SU-DHL-6 (cell line): ENCODE data around the gene RAPGEF4.

ENCODE experiments used
- EZH2phosphoT487 ChIP-seq: fragments of 200-600 bp; sonication (generic), shearing (Covaris generic); conservative IDR thresholded peaks from 2 replicates; pipeline ENCODE4 v1.6.1; 2018; ENCODE audit warnings: mild to moderate bottlenecking, antibody characterized with exemption, low read length, moderate library complexity, mixed read lengths
- TF ChIP-seq, protein P1 (sequence below): fragments of 200-600 bp; sonication (generic); IDR thresholded peaks from one replicate; pipeline ENCODE4 v1.5.1; 2017; ENCODE audit warnings: antibody characterized with exemption, mild to moderate bottlenecking, low read length, moderate library complexity; ENCODE audit not compliant: insufficient read depth, poor library complexity, severe bottlenecking

DNA sequence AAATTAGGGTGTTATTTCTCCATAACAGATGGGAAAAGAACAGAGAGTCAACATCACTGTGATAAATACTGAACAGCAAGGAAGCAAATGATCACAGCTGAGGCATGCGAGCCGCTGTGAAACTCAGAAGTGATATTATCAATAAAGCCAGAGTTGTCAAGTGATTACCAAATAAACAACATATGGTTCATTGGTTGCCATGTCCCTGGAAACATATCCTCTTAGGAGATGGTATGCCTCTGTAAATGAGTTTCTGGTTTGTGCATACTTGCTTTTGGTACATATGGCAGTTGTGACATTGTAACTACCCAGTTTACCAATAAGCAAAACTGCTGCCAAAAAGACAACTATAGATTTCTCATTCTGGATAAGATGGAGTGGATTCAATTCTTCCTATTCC, 23.8 kb downstream of the RAPGEF4 start:
- TF ChIP-seq, protein P1, sequence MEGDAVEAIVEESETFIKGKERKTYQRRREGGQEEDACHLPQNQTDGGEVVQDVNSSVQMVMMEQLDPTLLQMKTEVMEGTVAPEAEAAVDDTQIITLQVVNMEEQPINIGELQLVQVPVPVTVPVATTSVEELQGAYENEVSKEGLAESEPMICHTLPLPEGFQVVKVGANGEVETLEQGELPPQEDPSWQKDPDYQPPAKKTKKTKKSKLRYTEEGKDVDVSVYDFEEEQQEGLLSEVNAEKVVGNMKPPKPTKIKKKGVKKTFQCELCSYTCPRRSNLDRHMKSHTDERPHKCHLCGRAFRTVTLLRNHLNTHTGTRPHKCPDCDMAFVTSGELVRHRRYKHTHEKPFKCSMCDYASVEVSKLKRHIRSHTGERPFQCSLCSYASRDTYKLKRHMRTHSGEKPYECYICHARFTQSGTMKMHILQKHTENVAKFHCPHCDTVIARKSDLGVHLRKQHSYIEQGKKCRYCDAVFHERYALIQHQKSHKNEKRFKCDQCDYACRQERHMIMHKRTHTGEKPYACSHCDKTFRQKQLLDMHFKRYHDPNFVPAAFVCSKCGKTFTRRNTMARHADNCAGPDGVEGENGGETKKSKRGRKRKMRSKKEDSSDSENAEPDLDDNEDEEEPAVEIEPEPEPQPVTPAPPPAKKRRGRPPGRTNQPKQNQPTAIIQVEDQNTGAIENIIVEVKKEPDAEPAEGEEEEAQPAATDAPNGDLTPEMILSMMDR = no peak
- TF ChIP-seq EZH2phosphoT487 = no peak
